Measurements from ENCODE around the gene DMRT3.
A peak's percentile ranks its signal among the peaks of the same experiment; 100 is the strongest.

GRCh38 chr9:971901-972500, 4.5 kb upstream of the DMRT3 start:
- TF ChIP-seq CTCF (tag by site-specific recombination; IDR thresholded peaks at IDR 0.05): no peak
- no peak for TF ChIP-seq ZNF785 (tag by site-specific recombination; IDR thresholded peaks at IDR 0.05)
- no peak for TF ChIP-seq ZNF701 (tag by site-specific recombination; IDR thresholded peaks at IDR 0.05)
- no peak for TF ChIP-seq ZNF366 (tag by site-specific recombination; conservative IDR thresholded peaks at IDR 0.05)
- 0 out of 2 replicates have a peak, but pooled peaks have one; percentile 25 for TF ChIP-seq KLF9 (tag by site-specific recombination; IDR thresholded peaks at IDR 0.05; ENCODE audit: low read depth)
- no peak for TF ChIP-seq ZNF530 (tag by site-specific recombination; IDR thresholded peaks at IDR 0.05; ENCODE audit: low read depth)
- TF ChIP-seq ZNF777 (tag by site-specific recombination; IDR thresholded peaks at IDR 0.05; ENCODE audit: borderline replicate concordance): no peak
- TF ChIP-seq MEIS1 (CRISPR knock-in tag; IDR thresholded peaks at IDR 0.05; ENCODE audit: borderline replicate concordance): no peak
- TF ChIP-seq ZNF518A (tag by site-specific recombination; conservative IDR thresholded peaks at IDR 0.05; ENCODE audit: low read depth): no peak
- no peak for TF ChIP-seq ZBTB26 (tag by site-specific recombination; optimal IDR thresholded peaks at IDR 0.05)
- no peak for TF ChIP-seq KLF16 (tag by site-specific recombination; IDR thresholded peaks at IDR 0.05)
- no peak for TF ChIP-seq YY1 (tag by site-specific recombination; IDR thresholded peaks at IDR 0.05)
- no peak for TF ChIP-seq ZBTB7A (tag by site-specific recombination; IDR thresholded peaks at IDR 0.05; ENCODE audit: low read depth)
